BJ (cell line): ENCODE measurements around the gene GAS2L1. TPM values are rescaled to one million over a fixed set of nuclear protein-coding genes. Genes with fewer than 3 reads are reported as not detected.

Experiments
- CTCF ChIA-PET: fragments of 350-600 bp; formaldehyde crosslinking; extraction: SDS; loops from one replicate; lab custom pipeline; 2021; ENCODE audit warnings: antibody characterized with exemption, inconsistent platforms; lab: Yijun Ruan, JAX
- POLR2A ChIA-PET: fragments of 300-600 bp; sonication (Branson Sonifier 250); formaldehyde crosslinking; extraction: SDS; loops from one replicate; lab custom pipeline; 2021; ENCODE audit warnings: antibody characterized with exemption; lab: Charles Lee
- DNase-seq: peaks from one replicate; pipeline ENCODE4 v3.0.0-alpha.2; 2011; ENCODE audit warnings: low read depth
- H3K27me3 ChIP-seq: 2 replicates; pipeline ENCODE4 v1.6.0; 2011; ENCODE audit warnings: low read length; ENCODE audit not compliant: control insufficient read depth, insufficient read depth
- H3K36me3 ChIP-seq: 2 replicates; pipeline ENCODE4 v1.5.1; 2011; ENCODE audit warnings: low read length; ENCODE audit not compliant: control insufficient read depth, insufficient read depth
- H3K4me3 ChIP-seq: 2 replicates; pipeline ENCODE4 v1.5.1; 2011; ENCODE audit warnings: low read depth, mild to moderate bottlenecking, control low read depth, low read length
- polyA plus RNA-seq: library from polyadenylated mRNA; depleted of rRNA; stranded (reverse); fragments of >200 nt; gene quantifications from 2 replicates; pipeline ENCODE4 v1.2.3, GENCODE V29; 2011
- TF ChIP-seq, protein P1 (sequence below): IDR thresholded peaks from 2 replicates; pipeline ENCODE4 v1.5.1; 2011; ENCODE audit warnings: low read depth, mild to moderate bottlenecking, control low read depth, inconsistent platforms, low read length, moderate library complexity; ENCODE audit not compliant: insufficient read depth

Gene GAS2L1
- polyA plus RNA-seq, 1 experiment, result 17.0 TPM

- CTCF ChIA-PET, result no interaction called here
- H3K27me3 ChIP-seq, result no peaks in the 10 kb centered on the region
- H3K4me3 ChIP-seq, result no peak overlapping the region
- TF ChIP-seq, protein P1, sequence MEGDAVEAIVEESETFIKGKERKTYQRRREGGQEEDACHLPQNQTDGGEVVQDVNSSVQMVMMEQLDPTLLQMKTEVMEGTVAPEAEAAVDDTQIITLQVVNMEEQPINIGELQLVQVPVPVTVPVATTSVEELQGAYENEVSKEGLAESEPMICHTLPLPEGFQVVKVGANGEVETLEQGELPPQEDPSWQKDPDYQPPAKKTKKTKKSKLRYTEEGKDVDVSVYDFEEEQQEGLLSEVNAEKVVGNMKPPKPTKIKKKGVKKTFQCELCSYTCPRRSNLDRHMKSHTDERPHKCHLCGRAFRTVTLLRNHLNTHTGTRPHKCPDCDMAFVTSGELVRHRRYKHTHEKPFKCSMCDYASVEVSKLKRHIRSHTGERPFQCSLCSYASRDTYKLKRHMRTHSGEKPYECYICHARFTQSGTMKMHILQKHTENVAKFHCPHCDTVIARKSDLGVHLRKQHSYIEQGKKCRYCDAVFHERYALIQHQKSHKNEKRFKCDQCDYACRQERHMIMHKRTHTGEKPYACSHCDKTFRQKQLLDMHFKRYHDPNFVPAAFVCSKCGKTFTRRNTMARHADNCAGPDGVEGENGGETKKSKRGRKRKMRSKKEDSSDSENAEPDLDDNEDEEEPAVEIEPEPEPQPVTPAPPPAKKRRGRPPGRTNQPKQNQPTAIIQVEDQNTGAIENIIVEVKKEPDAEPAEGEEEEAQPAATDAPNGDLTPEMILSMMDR, result no peak
- H3K36me3 ChIP-seq, result peaks cover 26% of the 10 kb centered on the region
- DNase-seq, result no peak
- POLR2A ChIA-PET, result no interaction called here
Observed at GRCh38 chr22:29338398-29338797, 31.9 kb downstream of the GAS2L1 start.

- TF ChIP-seq, protein P1, result no peak
- Histone ChIP-seq H3K36me3 (peaks cover 26% of the 10 kb centered on the region), H3K27me3 (no peaks in the 10 kb centered on the region), H3K4me3 (no peak overlapping the region)
- no peak for DNase-seq
- ChIA-PET POLR2A (no interaction called here), CTCF (interaction anchor here (1.0 kb wide), 1 partner anchor 19 kb away, joined by 3 read pairs; no protein-coding TSS in a partner anchor)
Observed at GRCh38 chr22:29339381-29340235, 33.2 kb downstream of the GAS2L1 start.

- peaks cover 26% of the 10 kb centered on the region for H3K36me3 ChIP-seq
- no peak for DNase-seq
- ChIA-PET POLR2A (no interaction called here), CTCF (interaction anchor here (1.0 to 1.1 kb wide), 2 partner anchors 18 to 55 kb away, joined by 3 to 4 read pairs; no protein-coding TSS in a partner anchor)
- TF ChIP-seq, protein P1, result no peak
- no peak overlapping the region for H3K4me3 ChIP-seq
- H3K27me3 ChIP-seq, result no peaks in the 10 kb centered on the region
Observed at GRCh38 chr22:29340566-29340965, 34.1 kb downstream of the GAS2L1 start.

GRCh38 chr22:29341056-29341848 is 34.8 kb downstream of the GAS2L1 start:
- Histone ChIP-seq H3K36me3 (peaks cover 25% of the 10 kb centered on the region), H3K27me3 (no peaks in the 10 kb centered on the region), H3K4me3 (no peak overlapping the region)
- CTCF ChIA-PET, result interaction anchor here (1.1 kb wide), 1 partner anchor 54 kb away, joined by 4 read pairs; no protein-coding TSS in a partner anchor
- POLR2A ChIA-PET, result no interaction called here
- TF ChIP-seq, protein P1, result no peak
- DNase-seq, result no peak

DNA sequence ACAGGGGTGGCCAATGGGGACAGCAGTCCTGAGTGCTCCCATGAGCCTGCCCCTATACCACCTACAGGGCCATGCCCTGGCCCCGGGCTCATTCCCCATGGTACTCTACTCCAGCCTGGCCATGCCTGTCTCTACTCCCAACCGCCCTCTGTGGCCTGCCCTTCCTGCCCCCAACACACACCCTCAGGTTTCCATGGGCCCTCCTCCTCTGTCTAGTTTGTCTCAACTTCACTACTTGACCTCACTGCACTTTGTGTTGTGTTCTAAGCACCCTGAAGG is 35.3 kb downstream of the GAS2L1 start:
- Histone ChIP-seq H3K36me3 (peaks cover 26% of the 10 kb centered on the region), H3K27me3 (no peaks in the 10 kb centered on the region), H3K4me3 (no peak overlapping the region)
- TF ChIP-seq, protein P1, result no peak
- POLR2A ChIA-PET, result no interaction called here
- CTCF ChIA-PET, result no interaction called here
- no peak for DNase-seq
